ENCODE measurements around the gene SLC7A4.
A peak's percentile ranks its signal among the peaks of the same experiment; 100 is the strongest.

The SLC7A4 gene

GRCh38 chr22:20986365-20986764 is 46.0 kb downstream of the SLC7A4 start:
- H3K36me3 Mint-ChIP-seq = peaks cover 18% of the 10 kb centered on the region
- H3K27me3 Mint-ChIP-seq = no peaks in the 10 kb centered on the region
- no peak for DNase-seq
- CTCF ChIA-PET = interaction anchor here (1.7 kb wide), 1 partner anchor 15 kb away, joined by 4 read pairs; no protein-coding TSS in a partner anchor
- no peak overlapping the region for H3K4me3 Mint-ChIP-seq
- no peak overlapping the region for H3K27ac Mint-ChIP-seq
- peaks cover 21% of the 10 kb centered on the region for H3K4me1 Mint-ChIP-seq
- no peaks in the 10 kb centered on the region for H3K9me3 Mint-ChIP-seq

GRCh38 chr22:20985720-20986119 is 46.6 kb downstream of the SLC7A4 start:
- CTCF ChIA-PET = interaction anchor here (1.7 kb wide), 1 partner anchor 15 kb away, joined by 4 read pairs; no protein-coding TSS in a partner anchor
- Mint-ChIP-seq H3K4me1 (peaks cover 27% of the 10 kb centered on the region), H3K36me3 (peaks cover 18% of the 10 kb centered on the region), H3K27me3 (no peaks in the 10 kb centered on the region), H3K4me3 (no peak overlapping the region), H3K9me3 (no peaks in the 10 kb centered on the region), H3K27ac (no peak overlapping the region)
- no peak for DNase-seq

GRCh38 chr22:20983081-20983771 is 49.1 kb downstream of the SLC7A4 start:
- no peak for DNase-seq
- CTCF ChIA-PET = no interaction called here
- Mint-ChIP-seq H3K4me3 (peak overlapping the region; percentile 85), H3K27me3 (no peaks in the 10 kb centered on the region), H3K9me3 (peaks cover 9% of the 10 kb centered on the region), H3K27ac (peak overlapping the region; percentile 80), H3K36me3 (peaks cover 14% of the 10 kb centered on the region), H3K4me1 (peaks cover 37% of the 10 kb centered on the region)

GRCh38 chr22:20982563-20982882 is 49.8 kb downstream of the SLC7A4 start:
- peak; percentile 39 for DNase-seq
- peaks cover 12% of the 10 kb centered on the region for H3K9me3 Mint-ChIP-seq
- peaks cover 2% of the 10 kb centered on the region for H3K27me3 Mint-ChIP-seq
- H3K4me1 Mint-ChIP-seq = peaks cover 37% of the 10 kb centered on the region
- CTCF ChIA-PET = interaction anchor here (1.0 to 1.8 kb wide), 5 partner anchors 18 to 97 kb away, joined by 3 to 8 read pairs (median 4); partner anchors contain the start of gene LRRC74B
- peak overlapping the region; percentile 85 for H3K4me3 Mint-ChIP-seq
- H3K27ac Mint-ChIP-seq = peak overlapping the region; percentile 80
- peaks cover 14% of the 10 kb centered on the region for H3K36me3 Mint-ChIP-seq

- Mint-ChIP-seq H3K27ac (peak within 1 kb of the TSS; percentile 89), H3K9me3 (peaks cover 12% of the 10 kb centered on the region), H3K4me1 (peaks cover 37% of the 10 kb centered on the region)
These were observed 50.4 kb downstream of the SLC7A4 start, which contains the start of gene LZTR1 for GRCh38 chr22:20981787-20982562. LZTR1 (plus strand) TSS chr22:20982297; CDS start chr22:20982372, 75 bp downstream.

GRCh38 chr22:20980938-20981722 is 51.2 kb downstream of the SLC7A4 start:
- Mint-ChIP-seq H3K27me3 (peaks cover 7% of the 10 kb centered on the region), H3K27ac (peak overlapping the region; percentile 89), H3K36me3 (peaks cover 11% of the 10 kb centered on the region), H3K4me1 (peaks cover 37% of the 10 kb centered on the region), H3K4me3 (peak overlapping the region; percentile 85), H3K9me3 (peaks cover 12% of the 10 kb centered on the region)
- no peak for DNase-seq
- CTCF ChIA-PET = interaction anchor here (1.5 to 1.8 kb wide), 4 partner anchors 18 to 95 kb away, joined by 3 to 8 read pairs (median 4); partner anchors contain the start of gene LRRC74B

More at GRCh38 chr22:20981787-20982562, 50.4 kb downstream of the SLC7A4 start, which contains the start of gene LZTR1:
- Mint-ChIP-seq H3K36me3 (peaks cover 14% of the 10 kb centered on the region), H3K4me3 (peak within 1 kb of the TSS; percentile 85), H3K27me3 (peaks cover 6% of the 10 kb centered on the region)
- CTCF ChIA-PET = interaction anchor here (1.0 to 1.8 kb wide), 5 partner anchors 18 to 96 kb away, joined by 3 to 8 read pairs (median 4); partner anchors contain the start of gene LRRC74B
- peak; percentile 82 for DNase-seq

GRCh38 chr22:20980523-20980922 is 51.8 kb downstream of the SLC7A4 start:
- DNase-seq = no peak
- peaks cover 12% of the 10 kb centered on the region for H3K9me3 Mint-ChIP-seq
- H3K36me3 Mint-ChIP-seq = peaks cover 11% of the 10 kb centered on the region
- peaks cover 37% of the 10 kb centered on the region for H3K4me1 Mint-ChIP-seq
- peak overlapping the region; percentile 13 for H3K4me3 Mint-ChIP-seq
- CTCF ChIA-PET = no interaction called here
- no peak overlapping the region for H3K27ac Mint-ChIP-seq
- peaks cover 13% of the 10 kb centered on the region for H3K27me3 Mint-ChIP-seq

- no peak overlapping the region for H3K27ac Mint-ChIP-seq
- CTCF ChIA-PET = no interaction called here
- no peak for DNase-seq
- H3K4me1 Mint-ChIP-seq = peaks cover 37% of the 10 kb centered on the region
- H3K36me3 Mint-ChIP-seq = peaks cover 11% of the 10 kb centered on the region
- H3K9me3 Mint-ChIP-seq = peaks cover 12% of the 10 kb centered on the region
- H3K27me3 Mint-ChIP-seq = peaks cover 14% of the 10 kb centered on the region
- H3K4me3 Mint-ChIP-seq = peak overlapping the region; percentile 13
These were observed 52.4 kb downstream of the SLC7A4 start for GRCh38 chr22:20979940-20980453.

GRCh38 chr22:20979243-20979809 is 53.0 kb downstream of the SLC7A4 start:
- DNase-seq = peak; percentile 80
- peak overlapping the region; percentile 51 for H3K4me3 Mint-ChIP-seq
- peaks cover 12% of the 10 kb centered on the region for H3K9me3 Mint-ChIP-seq
- H3K27me3 Mint-ChIP-seq = peaks cover 14% of the 10 kb centered on the region
- CTCF ChIA-PET = no interaction called here
- peaks cover 37% of the 10 kb centered on the region for H3K4me1 Mint-ChIP-seq
- peaks cover 9% of the 10 kb centered on the region for H3K36me3 Mint-ChIP-seq
- peak overlapping the region; percentile 24 for H3K27ac Mint-ChIP-seq
